K562 (cell line): ENCODE measurements around the gene CD3D.

Experiments
- ARNT ChIP-seq, 2 experiments: fragments of 450-650 bp; IDR thresholded peaks; 2 replicates each; pipeline ENCODE4 v1.6.1; 2016; ENCODE audit warnings: mild to moderate bottlenecking in 1 of 2
- HDAC2 ChIP-seq: fragments of 450-650 bp; IDR thresholded peaks from 2 replicates; pipeline ENCODE4 v1.6.1; 2016; ENCODE audit warnings: mild to moderate bottlenecking
- TEAD2 ChIP-seq: fragments of 450-650 bp; IDR thresholded peaks from 2 replicates; pipeline ENCODE4 v1.6.1; 2016; ENCODE audit warnings: missing genetic modification characterization, control low read depth, missing compliant biosample characterization
- TOE1 ChIP-seq, 2 experiments: fragments of 450-650 bp in 1 of 2; sonication (generic) in 1 of 2; formaldehyde crosslinking in 1 of 2; IDR thresholded peaks; 2 replicates each; pipeline versions ENCODE4 v1.7.1 to v1.8.0; 2016 to 2022; ENCODE audit warnings: borderline replicate concordance in 2 of 2, mild to moderate bottlenecking in 2 of 2, antibody characterized with exemption in 1 of 2, inconsistent platforms in 1 of 2, low read depth in 1 of 2, missing genetic modification reagents in 1 of 2, moderate library complexity in 1 of 2
- ZSCAN29 ChIP-seq: fragments of 450-650 bp; IDR thresholded peaks from 2 replicates; pipeline ENCODE4 v1.6.1; 2017
- TF ChIP-seq, protein P1 (sequence below), 3 experiments: IDR thresholded peaks in 2 of 3; conservative IDR thresholded peaks in 1 of 3; 2 replicates each; pipeline ENCODE4 v1.5.1; 2011 to 2012; ENCODE audit warnings: low read length in 3 of 3, mild to moderate bottlenecking in 3 of 3, control low read depth in 2 of 3, improper control_type of control experiment in 1 of 3, inconsistent platforms in 1 of 3, low read depth in 1 of 3, mixed read lengths in 1 of 3, moderate library complexity in 1 of 3; ENCODE audit not compliant: insufficient read depth in 2 of 3

DNA sequence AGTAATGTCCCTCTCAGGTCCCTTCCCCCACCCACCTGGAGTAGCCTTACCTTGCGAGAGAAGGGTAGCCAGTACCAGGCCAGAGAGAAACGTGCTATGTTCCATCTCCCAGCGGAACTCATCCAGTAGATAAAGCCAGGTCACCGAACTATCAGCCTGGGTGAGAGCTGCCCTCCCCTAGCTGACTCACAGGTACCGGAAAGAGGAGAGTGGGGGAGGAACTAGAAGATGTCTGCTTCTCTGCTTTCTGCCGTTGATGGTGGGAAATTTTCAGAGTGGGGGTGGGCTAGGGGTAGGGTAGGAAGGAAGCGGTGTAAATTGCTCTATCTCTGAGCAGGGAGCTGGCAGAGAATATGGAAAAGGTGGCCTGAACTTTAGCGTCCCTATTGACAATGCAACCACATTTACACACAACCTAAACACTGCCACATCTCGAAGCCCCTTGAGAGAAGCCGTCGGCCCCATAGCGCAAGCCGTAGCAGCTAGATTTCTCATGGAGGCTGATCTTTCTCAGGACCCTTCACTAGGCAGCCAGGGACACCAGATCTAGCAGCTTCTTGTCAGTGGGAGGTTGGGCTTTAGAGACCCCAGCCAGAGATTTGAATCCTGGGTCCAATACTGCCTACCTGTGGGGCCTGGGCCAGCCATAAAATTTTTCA is at the start of gene CD3D:
- TF ChIP-seq, protein P1, sequence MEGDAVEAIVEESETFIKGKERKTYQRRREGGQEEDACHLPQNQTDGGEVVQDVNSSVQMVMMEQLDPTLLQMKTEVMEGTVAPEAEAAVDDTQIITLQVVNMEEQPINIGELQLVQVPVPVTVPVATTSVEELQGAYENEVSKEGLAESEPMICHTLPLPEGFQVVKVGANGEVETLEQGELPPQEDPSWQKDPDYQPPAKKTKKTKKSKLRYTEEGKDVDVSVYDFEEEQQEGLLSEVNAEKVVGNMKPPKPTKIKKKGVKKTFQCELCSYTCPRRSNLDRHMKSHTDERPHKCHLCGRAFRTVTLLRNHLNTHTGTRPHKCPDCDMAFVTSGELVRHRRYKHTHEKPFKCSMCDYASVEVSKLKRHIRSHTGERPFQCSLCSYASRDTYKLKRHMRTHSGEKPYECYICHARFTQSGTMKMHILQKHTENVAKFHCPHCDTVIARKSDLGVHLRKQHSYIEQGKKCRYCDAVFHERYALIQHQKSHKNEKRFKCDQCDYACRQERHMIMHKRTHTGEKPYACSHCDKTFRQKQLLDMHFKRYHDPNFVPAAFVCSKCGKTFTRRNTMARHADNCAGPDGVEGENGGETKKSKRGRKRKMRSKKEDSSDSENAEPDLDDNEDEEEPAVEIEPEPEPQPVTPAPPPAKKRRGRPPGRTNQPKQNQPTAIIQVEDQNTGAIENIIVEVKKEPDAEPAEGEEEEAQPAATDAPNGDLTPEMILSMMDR (IDR thresholded peaks at IDR 0.05 in 2 of 3, conservative IDR thresholded peaks at IDR 0.05 in 1 of 3; ENCODE audit: insufficient read depth in 2 of 3, low read depth in 1 of 3, low read length in 3 of 3) = no peak
- no peak for TF ChIP-seq ZSCAN29
- TF ChIP-seq ARNT (IDR thresholded peaks at IDR 0.05) = 0 out of 4 replicates have a peak, but pooled peaks of 1 of the 2 experiments have one; percentile 25
- no peak for TF ChIP-seq TEAD2
- peak; percentile 56; the same call in 1 of the 2 replicates for TF ChIP-seq HDAC2
- TF ChIP-seq TOE1 (IDR thresholded peaks at IDR 0.05; ENCODE audit: borderline replicate concordance) = no peak
- TF ChIP-seq TOE1 (CRISPR knock-in tag; IDR thresholded peaks at IDR 0.05; ENCODE audit: borderline replicate concordance, low read depth) = no peak
